Sigmoid colon (tissue), 4 donors: ENCODE data around the gene ABLIM1.
A peak's percentile ranks its signal among the peaks of the same experiment; 100 is the strongest.

ENCODE experiments used
- CTCF ChIP-seq, 4 experiments: fragments of 450-650 bp in 3 of 4; fragments of 200-600 bp in 1 of 4; IDR thresholded peaks; one replicate each; pipeline ENCODE4 v1.5.1; 2016 to 2019; ENCODE audit warnings: antibody characterized with exemption in 4 of 4, mild to moderate bottlenecking in 3 of 4, moderate library complexity in 2 of 4
- EP300 ChIP-seq, 4 donors: sonication (generic); formaldehyde crosslinking; IDR thresholded peaks; one replicate each; pipeline ENCODE4 v1.6.1; 2017; ENCODE audit warnings: antibody characterized with exemption in 4 of 4
- POLR2AphosphoS5 ChIP-seq, 4 donors: sonication (generic); formaldehyde crosslinking; IDR thresholded peaks; one replicate each; pipeline ENCODE4 v1.6.1; 2017; ENCODE audit warnings: antibody characterized with exemption in 4 of 4

- TF ChIP-seq CTCF (IDR thresholded peaks at IDR 0.05) (no peak), POLR2AphosphoS5 (IDR thresholded peaks at IDR 0.05) (peak in 2 of 4 donors; percentile 13 to 58), EP300 (IDR thresholded peaks at IDR 0.05) (no peak)
Observed at GRCh38 chr10:114575417-114576131, 82.5 kb downstream of the ABLIM1 start.
